Measurements from ENCODE around the gene BPIFB3.

Gene BPIFB3

DNA sequence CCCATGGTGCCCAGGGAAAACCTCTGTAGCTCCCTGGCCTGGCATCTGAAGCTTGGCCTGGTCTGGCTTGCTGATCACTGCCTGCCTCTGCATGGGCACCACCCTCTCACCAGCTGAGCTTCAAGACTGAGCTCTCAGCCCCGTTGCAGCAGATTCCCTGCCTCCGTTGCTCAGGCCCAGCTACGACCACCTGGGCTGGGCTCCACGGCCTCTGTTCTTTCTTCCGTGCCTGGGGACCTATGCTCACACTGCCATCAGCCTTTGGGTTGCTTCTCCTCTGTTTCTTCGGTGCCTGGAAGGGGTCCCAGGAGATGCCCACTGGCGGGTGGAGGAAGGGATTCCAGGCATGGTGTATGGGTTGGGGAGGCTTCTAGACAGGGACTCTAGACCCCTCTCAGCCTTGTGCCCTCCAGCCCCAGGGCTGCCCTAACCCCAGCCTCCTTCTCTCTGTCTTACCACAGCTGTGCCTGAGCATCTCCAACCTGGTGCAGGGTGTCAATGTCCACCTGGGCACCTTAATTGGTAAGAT, 37.1 kb upstream of the BPIFB3 start:
- no peak for DNase-seq

DNA sequence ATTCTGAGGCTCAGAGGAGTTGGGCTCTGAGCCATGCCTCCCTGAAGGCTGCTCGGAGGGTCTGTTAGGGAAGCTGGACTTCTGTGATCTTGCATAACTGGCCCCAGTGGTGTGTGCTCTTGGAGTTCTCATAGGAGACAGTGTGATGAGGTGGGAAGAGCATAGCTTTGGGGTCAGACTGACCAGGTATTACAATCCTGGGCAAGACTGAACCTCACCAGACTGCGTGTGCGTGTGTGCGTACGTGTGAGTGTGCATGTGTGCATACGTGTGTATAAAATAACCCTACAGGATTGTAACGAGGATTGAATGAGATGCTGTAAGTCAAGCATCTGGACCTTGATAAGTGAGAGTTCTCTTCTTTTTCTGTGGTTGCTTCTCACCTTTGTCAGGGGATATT, 36.2 kb upstream of the BPIFB3 start:
- DNase-seq: no peak

DNA sequence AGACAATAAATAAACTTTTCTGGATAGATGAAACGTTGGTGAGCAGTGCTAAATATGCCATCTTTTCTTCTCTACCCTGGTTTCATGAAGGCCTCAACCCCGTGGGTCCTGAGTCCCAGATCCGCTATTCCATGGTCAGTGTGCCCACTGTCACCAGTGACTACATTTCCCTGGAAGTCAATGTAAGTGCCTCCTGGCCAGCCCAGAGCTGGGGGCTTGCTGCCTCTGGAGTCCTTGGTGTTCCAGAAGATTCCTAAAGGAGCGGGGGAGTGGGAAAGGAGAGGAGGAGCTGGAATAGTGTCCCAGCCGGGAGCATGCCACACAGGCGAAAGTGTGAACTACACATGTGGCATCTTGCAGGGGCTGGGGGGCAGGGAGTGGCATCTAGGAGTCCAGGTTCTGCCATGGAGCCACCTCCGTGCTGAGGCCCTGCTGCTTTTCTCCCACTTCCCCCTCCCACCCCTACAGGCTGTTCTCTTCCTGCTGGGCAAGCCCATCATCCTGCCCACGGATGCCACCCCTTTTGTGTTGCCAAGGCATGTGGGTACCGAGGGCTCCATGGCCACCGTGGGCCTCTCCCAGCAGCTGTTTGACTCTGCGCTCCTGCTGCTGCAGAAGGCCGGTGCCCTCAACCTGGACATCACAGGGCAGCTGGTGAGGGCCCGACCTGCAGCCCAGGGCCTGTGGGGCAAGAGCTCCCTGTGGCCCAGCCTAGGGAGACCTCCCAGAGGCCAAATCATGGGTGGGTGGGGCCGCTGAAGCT, 35.4 kb upstream of the BPIFB3 start:
- no peak for DNase-seq

DNA sequence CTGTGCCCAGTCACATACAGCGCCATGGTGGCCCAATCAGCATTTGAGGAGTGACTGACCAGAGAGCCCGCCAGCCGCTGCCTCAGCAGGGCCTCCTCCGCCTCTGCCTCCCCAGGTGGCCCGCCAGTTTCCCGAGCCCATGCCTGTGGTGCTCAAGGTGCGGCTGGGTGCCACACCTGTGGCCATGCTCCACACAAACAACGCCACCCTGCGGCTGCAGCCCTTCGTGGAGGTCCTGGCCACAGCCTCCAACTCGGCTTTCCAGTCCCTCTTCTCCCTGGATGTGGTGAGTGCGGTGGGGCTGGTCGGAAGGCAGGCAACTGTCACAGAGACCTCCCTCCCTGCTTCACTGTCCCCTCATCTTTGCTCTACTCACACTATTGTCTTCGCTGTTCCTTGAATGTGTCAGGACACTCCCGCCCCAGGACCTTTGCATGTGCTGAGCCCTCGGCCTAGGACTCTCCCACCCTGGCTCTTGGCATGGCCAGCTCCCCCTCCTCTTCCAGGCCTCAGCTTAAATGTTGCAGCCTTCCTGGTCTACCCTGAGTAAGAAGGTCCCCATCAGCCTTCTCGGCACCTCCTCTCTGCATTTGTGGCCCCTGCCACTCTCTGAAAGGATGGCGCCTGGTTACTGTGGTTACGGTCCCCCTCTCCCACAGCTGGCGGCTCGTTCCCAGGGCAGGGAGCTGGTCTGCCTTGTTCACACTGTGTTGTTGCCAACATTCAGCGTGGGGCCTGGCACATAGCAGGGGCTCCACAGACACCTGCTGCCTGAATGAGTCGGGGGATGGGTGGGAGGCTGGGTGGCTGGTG, 34.0 kb upstream of the BPIFB3 start:
- no peak for DNase-seq

DNA sequence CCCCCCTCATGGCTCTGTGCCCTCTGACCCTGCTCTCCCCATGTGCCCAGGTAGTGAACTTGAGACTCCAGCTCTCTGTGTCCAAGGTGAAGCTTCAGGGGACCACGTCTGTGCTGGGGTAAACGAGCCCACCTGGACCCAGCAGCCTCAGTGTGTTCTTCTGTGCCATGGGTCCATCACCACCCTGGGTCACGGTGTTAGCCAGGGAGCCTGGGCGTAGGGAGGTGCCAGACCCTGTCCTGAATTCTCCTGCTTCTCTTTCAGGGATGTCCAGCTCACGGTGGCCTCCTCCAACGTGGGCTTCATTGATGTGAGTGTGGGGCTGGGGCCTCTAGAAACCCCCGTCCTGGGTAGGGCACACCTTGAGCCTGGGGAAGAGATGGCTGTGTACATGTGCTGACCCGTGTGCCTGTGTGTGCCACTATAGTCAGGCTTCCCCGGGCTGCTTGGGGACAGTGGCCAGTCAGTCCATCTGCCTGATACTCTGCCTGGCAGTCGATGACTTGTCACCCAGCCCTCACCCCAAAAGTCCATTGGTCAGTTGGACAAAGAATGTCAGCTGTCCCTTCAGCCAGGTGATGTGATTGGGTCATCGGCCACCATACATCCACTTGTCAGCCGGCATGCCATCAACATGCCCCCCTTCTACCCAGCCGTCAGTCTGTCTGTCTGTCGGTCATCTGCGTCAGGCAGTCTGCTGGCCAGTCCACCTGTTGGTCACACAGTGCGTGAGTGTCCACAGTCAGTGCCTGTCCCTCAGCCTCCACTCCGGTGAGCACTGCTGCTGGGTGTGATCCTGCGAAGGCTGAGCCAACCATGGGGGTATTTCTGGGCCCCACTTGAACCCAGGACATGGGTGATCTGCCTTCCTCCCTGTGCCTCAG, 33.2 kb upstream of the BPIFB3 start:
- no peak for DNase-seq

DNA sequence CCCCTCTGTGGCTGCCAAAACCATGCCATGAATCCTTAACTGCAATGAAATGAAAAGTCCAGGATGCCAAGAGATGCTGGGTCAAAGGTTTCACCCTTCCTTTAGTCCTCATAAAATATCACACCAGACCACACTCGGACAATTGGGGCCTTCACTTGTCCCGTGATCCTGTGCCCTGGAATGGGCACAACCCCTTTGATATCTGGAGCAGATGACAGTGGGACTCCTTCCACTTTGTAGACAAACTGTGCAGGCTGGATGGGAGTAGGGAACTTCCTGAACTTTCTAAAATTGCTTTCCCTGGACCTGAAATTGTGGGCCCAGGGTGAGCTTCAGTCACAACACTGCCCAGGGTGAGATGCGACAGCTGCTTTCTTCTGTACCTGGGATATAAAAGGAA, 31.8 kb upstream of the BPIFB3 start:
- no peak for DNase-seq

DNA sequence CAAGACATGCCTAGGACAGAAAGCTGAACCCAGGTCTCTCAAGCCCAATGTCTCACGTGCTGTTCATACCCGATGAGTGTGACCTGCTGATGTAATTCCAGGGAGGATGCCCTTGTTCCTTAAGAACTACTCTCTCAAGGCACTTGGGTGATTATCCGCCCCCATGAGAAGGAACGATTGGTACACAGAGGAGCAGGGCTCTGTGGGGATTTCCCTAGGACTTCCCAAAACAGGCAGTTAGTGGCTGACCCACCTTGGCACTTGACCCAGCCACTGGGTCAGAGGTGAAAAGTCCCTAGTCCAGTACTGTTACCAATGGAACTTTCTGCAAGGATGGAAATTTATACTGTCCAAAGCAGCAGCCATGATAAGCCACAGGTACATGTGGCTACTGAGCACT, 31.4 kb upstream of the BPIFB3 start:
- DNase-seq: no peak

DNA sequence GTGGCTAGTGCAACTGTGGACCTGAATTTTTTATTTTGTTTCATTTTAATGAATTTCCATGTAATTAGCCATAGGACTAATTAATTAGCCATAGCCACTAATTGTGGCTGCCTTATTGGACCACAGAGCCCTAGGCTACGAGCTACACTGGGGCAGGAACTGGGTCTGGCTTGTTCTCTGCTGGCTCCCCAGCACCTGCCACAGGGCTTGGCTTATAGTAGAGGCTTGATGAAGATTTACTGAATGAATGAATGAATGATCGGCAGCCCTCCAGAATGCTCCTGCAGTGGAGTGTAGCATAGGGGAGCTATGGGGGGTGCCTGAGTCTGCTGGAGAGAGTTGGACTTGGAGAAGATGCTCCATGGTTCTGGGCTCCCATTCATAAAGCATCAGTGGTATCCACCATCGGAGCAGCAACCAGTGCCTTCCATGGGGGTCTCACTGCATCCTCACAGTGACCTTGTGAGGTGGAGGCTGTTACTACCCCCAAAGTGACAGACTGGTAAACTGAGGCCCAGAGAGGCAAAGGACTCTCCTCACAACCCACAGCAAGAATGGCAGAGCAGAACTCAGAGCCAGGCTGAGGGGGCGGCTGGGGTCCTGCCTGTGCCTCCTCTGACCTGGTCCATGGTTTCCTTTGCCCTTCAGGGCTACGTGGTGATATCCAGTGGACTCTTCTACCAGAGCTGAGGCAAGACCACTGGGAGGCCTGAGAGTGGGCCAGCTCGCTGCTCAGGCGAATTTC, 30.8 kb upstream of the BPIFB3 start:
- no peak for DNase-seq

DNA sequence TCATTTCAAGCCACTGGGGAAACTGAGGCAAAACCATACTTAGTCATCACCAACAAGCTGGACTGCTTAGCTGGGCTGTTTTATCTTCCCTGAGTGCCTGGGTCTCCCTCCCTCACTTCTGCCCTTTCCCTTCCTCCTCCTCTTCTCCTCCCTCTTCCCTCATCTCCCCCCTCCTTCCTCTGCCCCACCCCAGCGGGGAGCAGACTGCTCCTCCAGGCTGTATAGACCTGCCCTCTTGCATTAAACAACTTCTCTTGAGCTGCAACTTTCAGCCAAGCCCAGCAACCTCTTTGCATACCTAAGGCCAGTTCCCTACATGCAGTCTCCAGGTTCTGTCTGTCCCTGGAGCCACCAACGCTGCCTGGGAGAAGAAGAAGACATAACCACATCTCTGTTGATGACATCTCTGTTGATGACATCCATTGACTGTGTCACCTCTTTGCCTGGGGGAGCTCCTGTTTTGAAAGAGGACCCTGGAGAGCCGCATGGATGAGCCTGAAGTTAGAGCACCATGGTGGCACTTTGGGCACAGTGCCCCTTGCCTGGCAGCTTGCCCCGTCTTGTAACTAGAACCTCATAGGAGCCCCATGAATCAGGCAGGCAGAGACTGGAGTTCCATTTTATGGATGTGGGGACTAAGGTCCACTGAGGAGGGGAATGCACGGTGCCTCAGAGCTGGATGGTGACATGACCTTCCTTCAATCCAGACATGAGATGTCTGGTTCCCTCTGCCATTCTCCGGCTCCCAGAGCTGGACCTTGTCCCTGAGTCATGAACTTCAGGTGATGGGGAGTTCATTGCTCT, 30.1 kb upstream of the BPIFB3 start:
- DNase-seq: no peak

DNA sequence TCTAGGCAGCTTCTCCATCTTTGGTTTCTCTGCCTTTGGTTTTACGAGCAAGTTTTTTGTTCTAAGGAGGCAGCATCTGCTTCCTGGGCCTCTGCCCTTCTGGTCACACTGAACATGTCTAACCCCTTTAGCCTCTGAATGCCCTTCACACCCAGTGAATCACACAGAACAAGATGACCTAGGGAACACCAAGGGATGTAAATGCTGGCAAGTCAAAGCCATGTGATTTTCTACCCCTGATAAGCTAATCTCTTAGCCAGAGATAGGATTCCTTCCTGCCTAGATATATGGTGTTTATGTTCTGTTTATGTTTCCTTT, 29.5 kb upstream of the BPIFB3 start:
- DNase-seq: no peak

DNA sequence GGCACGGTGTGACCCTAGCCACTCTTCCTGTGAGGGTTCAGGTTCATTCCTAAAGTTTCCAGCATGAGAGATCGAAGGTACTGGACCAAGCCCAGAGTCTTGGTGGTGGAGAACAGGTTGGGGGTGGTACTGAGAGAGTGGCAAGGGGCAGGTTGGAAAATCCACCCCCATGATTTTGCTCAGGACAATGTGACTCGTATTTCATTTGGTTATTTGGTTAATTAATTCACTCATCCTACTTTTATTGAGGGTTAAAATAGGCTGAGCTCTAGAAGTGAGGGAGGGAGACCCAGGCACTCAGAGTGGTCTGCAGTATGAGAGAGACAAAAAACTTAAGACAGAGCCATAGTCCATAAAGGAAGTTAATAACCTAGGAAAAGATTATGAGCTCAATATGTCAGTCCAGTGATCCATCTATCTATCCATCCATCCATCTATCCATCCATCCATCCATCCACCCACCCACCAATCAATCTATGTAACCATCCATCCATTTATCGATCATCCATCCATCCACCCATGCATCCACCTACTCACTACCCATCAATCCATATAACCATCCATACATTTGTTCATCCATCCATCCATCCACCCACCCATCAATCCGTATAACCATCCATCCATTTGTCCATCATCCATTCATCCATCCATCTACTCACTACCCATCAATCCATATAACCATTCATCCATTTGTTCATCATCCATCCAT, 28.9 kb upstream of the BPIFB3 start:
- DNase-seq: no peak

DNA sequence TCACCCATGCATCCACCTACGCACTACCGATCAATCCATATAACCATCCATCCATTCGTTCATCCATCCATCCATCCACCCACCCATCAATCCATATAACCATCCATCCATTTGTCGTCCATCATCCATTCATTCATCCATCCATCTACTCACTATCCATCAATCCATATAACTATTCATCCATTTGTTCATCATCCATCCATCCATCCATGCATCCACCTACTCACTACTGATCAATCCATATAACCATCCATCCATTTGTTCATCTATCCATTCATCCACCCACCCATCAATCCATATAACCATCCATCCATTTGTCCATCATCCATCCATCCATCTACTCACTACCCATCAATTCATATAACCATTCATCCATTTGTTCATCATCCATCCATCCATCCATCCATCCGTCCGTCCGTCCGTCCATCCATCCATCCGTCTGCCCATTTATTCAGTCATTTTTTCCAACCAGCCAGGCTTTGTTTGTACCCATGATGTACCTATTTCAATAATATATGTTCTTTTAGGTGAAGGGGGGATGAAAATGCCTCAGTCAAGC, 28.3 kb upstream of the BPIFB3 start:
- DNase-seq: no peak

DNA sequence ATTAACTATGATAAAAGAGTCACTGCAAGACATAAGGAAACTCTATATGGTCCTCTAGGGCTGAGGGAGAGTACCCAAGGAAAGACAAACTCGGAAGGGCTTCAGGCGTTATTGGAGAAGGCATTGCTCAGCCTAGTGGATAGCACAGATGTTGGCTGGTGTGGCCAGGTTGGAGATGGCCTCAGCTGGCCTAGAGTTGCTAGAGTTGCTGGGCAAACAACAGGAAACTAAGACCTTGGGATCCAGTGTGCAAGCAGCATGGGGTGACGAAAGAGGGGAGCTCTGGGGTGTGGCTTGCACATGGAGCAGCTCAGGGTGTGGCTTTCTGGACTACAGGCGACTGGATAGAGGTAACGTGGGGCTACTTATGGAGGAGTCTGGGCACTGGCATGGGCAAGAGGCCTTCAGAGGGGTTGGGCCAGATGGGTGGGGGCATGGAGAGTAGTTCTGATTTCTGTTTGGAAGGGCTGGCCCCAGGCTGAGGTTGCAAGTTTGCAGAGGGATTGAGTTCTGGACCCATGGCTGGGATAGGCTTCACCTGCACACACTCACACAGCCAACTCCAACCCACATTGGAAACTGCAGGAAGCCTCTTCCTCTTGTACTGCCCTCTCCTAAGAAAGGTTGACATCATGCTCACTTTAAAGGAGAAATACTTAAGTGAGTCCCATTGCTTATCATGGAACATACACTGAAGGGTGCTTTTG, 27.5 kb upstream of the BPIFB3 start:
- no peak for DNase-seq

DNA sequence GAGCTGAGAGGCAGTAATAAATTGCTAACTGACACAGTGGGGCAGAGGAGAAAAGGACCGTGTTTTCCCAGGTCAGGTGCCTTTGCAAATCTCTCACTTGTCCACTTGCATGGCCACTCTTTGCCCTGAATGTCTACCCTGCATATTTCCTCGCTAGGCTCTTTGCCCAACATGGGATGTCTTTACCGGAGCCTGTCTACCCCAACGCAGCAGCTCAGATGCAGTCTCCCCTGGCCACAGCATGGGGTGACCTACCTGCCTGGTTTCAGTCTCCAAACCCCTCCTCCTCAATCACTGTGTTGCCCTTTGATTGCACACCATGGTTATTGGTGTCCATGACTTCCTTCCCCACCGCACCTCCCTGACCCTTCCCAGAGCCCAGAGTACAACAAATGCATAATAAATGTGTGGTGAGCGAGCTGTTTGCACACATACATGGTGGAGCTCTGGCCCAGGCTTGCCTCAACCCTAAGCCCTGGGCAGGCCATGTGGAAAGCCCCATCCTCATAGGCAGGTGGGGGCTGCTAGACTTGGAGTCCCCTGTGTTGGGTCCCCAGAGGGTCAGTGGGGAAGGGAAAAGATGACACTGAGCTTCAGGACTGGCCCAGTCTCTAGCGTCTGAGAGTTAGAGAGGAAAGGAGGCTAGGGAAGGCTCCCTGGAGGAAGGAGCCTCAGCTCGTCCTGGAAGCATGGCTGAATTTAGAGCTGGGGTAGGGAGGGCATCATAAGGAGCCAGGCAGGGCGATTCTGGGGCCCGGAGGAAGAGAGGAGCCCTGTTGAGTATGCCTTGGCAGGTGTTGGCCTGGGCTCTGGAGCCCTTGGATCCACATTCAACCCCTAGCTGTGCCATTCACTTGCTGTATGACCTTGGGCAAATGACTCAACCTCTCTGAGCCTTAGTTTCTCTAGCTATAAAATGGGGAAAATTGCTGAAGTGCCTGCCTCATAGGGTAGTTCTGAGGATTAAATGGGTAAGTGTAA, 26.6 kb upstream of the BPIFB3 start:
- DNase-seq: no peak

DNA sequence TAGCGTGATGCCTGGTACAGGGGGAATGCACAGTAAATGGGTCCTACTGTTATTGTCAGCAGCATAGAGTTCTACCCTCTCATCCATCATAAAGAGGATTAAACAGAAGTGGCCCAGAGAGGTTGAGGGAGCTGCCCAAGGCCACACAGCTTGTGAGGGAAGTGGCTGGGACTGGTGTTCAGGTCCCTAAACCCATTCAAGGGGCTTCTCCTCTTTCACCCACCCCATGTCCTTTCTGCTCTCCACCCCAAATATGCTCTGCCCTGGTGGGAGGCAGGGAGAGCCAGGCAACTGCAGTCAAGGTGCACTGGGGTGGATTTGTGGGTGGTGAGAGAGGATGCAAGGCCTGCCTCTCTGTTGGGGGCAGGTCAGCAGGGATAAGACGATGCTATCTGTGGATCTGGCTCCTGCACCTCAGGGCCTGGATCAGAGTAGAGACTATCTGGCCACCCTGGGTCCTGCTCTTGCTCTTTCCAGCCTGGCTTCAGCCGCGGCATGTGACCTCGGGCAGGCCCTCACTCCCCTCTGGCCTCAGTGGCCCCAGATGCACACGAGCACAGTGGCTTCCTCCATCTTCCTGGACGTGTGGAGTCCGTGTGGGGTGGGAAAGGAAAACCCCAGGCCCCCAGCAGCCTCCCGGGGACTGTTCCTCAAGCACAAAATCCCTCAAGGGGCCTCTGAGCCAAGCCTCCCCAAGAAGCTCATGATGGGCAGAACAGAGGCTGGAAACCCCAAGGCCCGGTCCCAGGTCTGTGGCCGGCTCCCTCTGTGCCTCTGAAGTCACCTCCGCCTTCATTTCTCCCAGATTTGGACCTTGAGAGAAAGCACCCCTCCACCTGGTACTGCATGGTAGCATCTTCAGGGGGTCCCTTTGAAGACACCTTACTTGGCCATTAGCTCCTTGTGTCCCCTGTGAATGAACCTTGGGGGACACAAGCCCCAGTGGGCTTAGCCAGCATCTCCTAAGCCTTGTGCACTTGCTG, 25.6 kb upstream of the BPIFB3 start:
- DNase-seq: no peak

DNA sequence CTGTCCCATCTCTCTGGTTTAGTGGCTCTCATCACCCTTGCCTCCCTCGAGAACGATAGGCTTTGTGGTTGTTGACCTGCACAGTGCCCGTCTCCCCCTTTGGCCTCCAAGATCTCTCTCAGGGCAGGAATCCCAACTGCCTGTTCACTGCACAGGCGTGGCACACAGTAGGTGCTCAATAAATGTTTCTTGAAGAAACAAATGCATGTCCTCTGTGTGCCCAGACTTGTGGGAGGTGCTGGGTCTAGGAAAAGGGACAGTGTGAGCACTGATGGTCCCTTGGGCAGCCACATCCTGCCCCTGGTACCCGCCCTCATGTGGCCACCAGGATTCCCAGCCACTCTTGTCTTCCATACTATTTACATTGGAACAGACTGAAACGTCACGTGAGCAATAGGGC, 24.8 kb upstream of the BPIFB3 start:
- no peak for DNase-seq

DNA sequence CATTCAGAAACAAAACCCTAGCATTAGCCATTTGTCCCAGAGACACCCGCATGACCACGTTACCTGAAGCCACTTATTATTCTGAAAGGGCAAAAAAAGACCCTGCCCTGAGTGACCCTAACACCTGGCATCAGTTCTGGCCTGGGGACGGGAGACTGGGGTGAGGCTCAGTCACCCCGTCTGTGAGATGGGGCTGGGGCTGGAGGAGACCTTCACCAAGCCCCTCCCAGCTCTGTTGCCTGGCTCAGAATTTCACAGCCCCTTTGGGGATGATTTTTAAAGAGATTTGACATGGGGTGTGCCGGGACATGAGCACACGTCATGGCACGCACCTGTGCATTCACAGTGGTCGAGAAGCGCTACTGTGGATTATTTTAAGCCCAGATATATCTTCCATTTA, 23.6 kb upstream of the BPIFB3 start:
- DNase-seq: no peak

DNA sequence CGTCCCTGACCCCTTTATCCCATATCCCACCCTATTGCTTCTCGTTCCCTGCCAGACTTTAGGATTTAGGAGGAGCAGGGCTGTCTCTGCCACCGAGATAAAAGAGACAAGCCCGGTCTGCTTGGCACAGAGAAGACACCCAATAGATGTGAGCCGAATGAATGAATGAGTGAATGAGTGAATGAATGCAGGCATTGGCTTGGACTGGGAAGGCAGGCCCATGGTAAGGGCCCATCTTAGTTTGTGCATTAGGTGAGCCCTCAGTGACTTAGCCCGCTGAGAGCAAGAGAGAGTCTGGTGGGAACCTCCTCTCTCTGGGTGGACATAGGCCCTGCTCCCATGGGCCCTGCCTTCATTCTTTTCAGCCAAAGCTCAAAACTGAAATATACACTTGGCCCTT, 23.1 kb upstream of the BPIFB3 start:
- DNase-seq: no peak

Data from NCI-H1436 (cell line).